T-helper 2 cell (primary cell): ENCODE measurements around the gene PLBD1.
A peak's percentile ranks its signal among the peaks of the same experiment; 100 is the strongest.

Experiments
- DNase-seq, 5 experiments: peaks; one replicate each; pipeline versions ENCODE4 v3.0.0 to v3.0.0-alpha.2; 2012 to 2022

The PLBD1 gene

DNA sequence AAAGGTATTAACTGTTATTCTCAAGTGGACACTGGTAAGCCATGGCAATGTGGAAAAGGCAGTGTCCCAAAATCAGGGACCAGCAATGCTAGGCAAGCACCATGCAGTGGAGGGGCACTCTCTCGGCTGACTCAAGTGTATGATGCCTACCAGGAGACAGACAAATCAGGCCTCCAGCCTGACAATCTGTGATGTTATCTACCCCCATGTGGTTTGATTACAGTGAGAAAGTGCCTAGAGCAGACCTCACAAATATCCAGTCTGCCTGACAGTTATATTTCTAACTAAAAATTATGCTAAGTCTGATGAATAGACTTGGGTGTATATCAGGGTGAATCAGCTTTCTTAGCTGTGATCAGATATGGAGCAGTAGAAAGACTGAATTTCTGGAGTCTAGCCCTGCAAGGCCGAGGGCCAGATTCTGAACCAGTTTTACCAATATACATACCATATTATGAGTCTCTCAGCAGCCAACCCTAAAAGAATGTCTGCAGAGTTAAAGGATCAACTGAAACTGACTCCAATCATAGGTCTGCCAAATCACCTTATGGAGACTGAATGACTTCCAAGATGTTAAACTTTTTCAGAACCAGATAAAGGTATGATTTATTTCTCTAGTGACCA lies 3.2 kb downstream of the PLBD1 start:
- DNase-seq = peak in 1 of 5 experiments; percentile 8

DNA sequence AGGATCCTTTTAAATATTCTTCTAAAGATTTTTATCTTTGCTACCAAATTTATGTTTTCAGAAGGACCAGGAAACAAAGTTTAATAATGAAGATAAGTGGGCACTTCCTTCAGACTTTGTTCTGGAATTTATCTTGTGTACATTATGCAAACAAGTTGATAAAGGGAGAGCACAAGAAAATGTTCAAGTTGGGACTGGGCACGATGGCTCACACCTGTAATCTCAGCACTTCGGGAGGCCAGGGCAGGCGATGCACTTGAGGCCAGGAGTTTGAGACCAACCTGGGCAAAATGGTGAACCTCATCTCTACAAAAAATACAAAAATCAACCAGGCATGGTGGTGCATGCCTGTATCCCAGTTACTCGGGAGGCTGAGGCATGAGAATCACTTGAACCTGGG lies 4.6 kb downstream of the PLBD1 start:
- DNase-seq = no peak

DNA sequence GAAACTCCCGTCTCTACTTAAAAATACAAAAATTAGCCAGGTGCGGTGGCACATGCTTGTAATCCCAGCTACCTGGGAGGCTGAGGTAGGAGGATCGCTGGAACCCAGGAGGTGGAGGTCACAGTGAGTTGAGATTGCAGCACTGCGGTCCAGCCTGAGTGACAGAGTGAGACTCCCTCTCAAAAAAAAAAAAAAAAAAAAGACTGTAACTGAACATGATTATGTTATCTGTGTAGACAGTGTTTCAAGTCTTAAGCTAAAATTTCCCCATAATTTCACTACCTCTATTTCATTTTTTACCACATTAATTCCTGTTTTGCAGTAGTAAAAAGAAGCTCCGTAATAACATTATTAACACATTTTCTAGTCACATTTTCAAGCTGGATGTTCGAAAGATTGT lies 5.4 kb downstream of the PLBD1 start:
- DNase-seq = no peak

DNA sequence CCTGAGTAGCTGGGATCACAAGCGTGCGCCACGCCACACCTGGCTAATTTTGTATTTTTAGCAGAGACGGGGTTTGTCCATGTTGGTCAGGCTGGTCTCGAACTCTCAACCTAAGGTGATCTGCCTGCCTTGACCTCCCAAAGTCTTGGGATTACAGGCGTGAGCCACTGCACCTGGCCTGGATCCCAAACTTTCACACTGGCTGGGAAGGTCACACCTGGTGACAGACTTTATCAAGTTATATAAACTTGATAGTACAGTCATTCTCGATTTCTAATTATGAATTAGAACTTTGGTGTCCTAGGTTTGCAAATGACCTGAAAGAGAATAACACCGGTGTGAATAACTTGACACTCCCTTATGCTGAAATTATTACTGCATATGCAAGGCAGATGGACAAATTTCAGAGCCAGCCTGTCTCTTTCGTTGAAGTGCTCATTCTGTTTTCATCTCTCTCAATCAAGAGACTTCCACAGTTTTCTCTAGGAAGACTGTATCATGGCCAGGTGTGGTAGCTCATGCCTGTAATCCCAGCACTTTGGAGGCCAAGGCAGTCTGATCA lies 5.9 kb downstream of the PLBD1 start:
- DNase-seq = no peak

DNA sequence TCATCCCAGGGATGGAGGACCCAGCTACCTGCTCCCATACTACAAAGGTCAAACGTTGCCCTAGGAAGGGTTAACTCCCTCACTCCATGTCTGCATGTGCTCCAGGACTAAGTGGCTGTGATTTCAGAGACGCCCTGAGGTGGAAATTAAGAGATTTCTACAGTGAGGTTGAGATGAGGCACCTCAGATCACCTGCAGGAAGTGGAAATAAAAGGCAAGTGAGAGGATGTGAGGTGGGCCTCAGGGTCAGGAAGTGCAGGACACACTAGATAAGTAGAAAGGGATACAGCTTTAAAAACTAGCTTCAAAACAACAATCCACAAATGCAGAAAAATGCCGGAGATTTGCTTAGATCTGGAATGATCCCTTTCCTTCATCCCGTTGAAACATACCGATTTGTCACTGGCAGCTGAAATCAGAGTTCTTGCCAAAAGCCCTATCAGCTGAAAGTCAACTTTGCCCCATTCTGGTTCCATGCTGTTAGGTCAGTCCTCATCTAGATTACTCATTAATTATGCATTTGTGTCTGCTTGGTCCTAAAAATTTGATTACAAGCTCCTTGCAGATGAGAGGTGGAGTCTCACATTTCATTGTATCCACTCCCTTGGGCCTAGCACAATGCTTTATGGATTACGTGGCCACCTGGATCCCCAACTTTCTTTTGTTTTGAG lies 6.6 kb downstream of the PLBD1 start:
- no peak for DNase-seq

DNA sequence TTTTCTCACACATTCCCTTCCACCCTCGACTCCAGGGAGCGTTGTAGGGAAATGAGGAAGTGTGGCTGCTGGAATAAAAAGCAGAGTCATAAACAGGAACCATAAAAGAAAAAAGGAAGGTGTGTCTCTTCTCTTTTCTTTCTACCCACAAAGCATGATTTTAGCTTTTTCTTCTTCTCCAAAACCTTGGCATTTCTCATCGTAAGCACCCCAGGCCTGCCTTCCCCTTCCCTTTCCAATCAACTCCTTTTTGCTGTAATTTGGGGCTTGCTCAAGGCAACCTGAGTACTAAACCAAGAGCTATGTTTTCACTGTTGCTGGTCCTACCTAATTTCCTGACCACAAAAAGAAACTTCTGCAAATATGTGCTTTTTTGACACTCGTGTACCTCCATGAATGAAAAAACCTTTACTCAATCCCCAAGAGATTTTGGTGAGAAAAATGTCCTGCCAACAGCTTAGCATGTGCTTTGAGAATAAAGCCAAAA lies 9.2 kb downstream of the PLBD1 start:
- DNase-seq = no peak

GRCh38 chr12:14557966-14558365 lies 9.7 kb downstream of the PLBD1 start:
- DNase-seq = no peak

DNA sequence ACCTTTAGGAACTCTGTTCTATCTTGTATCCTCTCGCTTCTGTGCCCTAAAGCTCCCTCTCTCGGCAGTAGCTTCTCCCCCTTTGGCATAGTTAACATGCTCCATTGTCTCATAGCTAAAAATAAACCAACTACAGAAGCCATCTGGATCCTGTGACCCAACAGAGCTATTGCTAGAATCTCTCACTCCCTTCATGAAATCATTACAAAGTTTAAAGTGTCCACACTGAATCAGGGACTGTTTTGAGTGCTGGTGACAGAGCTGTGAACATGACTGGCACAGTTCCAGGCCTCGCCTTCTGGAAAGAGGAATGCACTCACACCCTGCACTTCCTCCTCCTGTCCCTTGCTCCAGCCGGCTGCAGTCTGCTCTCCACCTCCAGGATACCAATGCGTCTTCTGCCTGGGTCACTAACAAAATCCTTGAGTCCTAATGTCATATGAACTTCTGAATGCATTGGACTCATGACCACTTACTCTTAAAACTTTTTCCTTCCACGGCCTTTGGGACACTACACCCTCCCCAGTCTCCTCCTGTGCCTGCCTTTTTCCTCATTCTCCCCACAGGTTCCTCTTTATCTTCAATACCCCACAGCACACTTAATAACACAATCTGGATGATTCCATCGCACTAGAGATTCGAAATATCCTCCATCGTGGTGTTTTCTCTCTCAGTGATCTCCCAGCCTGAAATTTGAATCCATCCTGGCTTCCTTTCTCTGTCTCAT lies 13.2 kb downstream of the PLBD1 start:
- DNase-seq = no peak

GRCh38 chr12:14548609-14549008 lies 19.1 kb downstream of the PLBD1 start:
- DNase-seq = no peak

DNA sequence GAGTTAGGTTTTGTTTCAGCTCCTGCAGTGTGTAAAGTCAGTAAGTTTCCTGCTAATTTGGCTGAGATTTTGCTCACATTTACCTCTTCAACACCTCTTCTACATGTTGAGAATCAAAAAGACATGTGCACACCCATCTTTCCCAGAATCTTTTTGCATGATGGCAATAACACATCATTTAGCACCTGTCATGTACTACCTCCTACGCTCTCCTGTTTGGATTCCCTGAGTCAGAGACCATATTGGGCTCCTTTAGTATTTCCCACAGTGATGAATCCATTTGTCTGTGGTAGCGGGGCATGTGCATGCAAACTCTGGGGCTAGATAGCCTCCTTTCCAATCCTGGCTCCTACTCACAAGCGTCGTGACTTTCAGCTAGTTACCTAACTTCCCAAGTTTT lies 20.1 kb downstream of the PLBD1 start:
- DNase-seq = no peak

DNA sequence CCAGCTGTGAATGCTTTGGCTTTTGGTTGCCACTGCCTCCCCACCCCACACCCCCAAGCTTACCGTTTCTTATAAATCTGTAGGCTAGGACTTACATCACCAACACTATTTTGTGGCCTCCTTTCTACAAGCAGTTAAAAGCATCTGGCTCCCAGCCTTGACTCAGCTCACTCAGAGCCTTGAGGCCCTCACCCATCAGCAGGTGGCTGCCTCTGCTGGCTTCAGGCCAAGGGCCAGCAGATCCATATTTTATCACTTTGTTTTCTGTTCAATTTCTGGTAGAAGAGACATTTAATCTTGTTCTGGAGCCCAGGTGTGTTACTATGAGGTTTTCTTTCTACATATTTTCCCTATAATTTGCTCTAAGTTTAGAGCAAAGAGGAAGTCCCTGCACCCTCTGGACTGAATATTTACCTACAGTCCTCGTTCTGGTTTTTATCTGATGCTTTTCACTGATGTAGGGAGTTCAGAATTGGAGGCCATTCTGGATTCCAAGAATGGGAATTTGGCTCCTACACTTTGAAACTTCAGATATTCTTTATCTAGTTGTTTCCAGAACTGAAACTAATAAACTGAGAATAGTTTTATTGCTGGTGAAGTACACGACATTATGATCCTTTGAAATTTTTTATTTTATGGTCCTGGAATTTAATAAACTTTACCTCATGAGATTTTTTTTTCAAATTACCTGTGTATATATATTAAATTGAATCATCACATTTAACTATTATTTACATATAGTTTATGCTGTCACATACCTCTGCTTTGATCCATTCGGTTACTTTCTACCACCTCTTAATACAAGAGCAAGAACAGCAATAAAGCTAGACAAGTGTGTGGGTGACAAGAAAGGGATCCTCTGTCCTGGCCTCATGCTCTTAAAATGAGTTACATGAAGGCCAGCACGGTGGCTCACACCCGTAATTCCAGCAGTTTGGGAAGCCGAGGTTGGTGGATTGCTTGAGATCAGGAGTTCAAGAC lies 22.2 kb downstream of the PLBD1 start:
- DNase-seq = no peak

GRCh38 chr12:14540801-14541462 lies 26.8 kb downstream of the PLBD1 start:
- DNase-seq = no peak

- no peak for DNase-seq
Measured at GRCh38 chr12:14537088-14537487, 30.6 kb downstream of the PLBD1 start.

- DNase-seq = no peak
Measured at GRCh38 chr12:14532152-14532551, 35.5 kb downstream of the PLBD1 start.

GRCh38 chr12:14525964-14526363 lies 41.7 kb downstream of the PLBD1 start:
- no peak for DNase-seq

GRCh38 chr12:14521822-14522221 lies 45.9 kb downstream of the PLBD1 start:
- no peak for DNase-seq

DNA sequence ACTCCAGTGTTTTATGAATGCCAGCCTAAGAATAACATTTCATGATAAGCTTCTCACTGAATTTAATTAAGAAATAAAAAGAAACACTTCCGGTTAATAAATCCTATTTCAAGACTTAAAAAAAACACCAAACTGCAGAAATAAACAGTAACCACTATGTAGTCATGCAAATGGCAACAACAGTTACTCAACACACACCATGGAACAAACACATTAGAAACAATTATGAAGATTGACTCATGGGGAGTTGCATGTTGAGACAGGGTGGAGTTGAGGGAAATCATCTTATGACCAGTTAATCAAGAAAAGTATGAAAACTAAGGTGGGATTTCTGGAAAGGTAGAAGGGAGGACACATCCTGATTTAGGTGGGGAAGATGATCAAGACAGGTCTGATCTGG lies 52.7 kb downstream of the PLBD1 start:
- no peak for DNase-seq

DNA sequence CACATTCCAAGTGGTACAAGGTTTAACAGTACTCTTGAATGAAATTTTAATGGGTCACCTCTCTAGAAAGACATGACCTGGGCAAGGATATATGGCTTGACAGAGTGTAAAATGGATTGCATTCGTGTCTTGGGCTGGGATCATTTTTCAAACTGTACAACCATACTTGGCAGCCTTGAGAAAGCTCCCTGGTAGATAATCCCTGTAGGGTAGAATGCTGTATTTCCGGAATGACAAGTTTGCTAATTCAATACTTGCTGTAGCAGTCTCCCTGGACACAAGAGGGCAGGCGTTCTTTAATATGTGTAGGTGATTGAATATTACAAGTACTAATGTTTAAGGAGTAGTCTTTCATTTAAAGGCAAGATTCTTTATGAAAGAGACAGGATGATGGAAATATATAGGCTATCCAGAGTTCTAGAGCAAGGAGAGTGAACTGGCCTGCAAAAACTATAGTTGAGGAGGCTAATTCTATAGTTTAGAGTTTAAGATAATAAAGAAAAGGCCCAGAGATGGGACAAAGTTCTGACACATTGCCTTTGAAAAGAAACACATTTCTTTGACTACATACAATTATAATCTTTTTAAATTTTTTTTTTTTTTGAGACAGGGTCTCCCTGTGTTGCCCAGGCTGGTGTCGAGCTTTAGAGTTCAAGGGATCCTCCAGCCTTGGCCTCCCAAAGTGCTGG lies 53.4 kb downstream of the PLBD1 start:
- DNase-seq = peak in 1 of 5 experiments; percentile 20

DNA sequence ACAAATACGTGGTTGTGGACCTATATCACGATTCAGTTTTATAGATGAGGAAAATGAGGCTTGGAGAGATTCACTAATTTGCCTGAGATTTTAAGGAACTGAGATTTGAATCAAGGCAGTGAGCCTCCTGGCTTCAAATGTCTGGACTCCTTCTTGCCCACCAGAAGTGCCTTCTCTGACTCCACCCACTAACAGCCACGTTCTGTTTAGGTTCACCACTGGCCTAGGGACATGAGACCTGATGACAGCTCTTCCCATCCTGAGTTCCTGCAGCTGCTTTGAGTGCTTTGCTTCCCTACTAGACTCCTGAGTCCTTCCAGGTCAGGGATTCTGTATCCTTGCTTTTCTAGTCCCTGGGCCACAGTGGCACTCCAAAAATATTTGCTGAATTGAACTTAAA lies 57.1 kb downstream of the PLBD1 start:
- DNase-seq = no peak

DNA sequence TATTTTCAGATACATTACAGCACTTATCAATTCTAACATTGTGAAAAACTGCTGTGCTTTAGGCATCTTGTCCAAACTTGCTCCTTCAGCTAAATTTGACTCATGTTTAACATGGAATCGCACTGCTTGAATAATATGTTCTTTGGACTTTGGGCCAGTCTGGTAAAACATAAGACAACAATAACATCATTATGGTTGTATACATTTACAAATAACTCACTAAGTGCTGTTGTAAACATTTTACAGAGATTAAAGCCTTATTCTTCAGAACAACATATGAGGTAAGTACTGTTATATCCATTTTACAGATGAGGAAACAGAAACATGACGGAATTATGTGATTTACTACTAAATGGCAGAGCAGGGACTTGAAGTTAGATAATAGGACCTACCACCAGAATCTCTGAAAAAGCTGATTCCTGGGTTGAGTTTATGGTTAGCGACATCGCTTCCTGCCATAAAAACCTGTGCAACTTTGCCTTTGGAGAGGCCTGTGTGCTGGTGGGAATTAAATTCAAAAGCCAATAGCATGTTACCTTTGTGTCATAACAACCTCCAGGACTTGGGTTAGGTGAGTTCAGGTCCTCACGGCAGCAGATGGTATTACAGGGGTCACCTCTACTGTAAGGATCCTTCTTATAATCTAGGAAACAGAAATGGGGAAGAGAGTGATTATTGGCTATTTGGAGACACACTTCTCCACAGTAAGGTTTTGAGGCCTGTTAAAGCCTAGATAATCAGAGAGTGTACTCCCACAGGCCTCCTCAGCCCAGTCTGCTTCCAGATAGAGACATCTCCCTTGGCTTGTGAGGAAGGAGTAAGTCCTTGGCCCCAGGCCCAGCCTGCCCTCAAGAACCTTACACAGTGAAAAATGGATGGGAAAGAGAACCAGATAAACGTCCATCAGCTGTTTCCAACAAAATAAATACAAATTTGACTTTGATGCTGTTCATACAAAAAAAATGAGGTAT lies 61.8 kb downstream of the PLBD1 start:
- DNase-seq = no peak
